NT2/D1 (cell line): ENCODE data around the gene ARPC5.

ENCODE experiments used
- DNase-seq: peaks from one replicate; pipeline ENCODE4 v3.0.0-alpha.2; 2011; ENCODE audit warnings: low read depth, low spot score
- H3K27me3 ChIP-seq: 2 replicates; pipeline ENCODE4 v1.6.0; 2011; ENCODE audit warnings: mild to moderate bottlenecking; ENCODE audit not compliant: insufficient read length, insufficient read depth
- H3K36me3 ChIP-seq: 2 replicates; pipeline ENCODE4 v1.6.1; 2011; ENCODE audit warnings: mild to moderate bottlenecking, low read length, mixed read lengths; ENCODE audit not compliant: insufficient read depth, insufficient read length
- H3K4me1 ChIP-seq: 2 replicates; pipeline ENCODE4 v1.5.1; 2011; ENCODE audit not compliant: insufficient read depth, insufficient read length
- H3K4me3 ChIP-seq: 2 replicates; pipeline ENCODE4 v1.5.1; 2011; ENCODE audit warnings: low read depth; ENCODE audit not compliant: insufficient read length
- H3K9ac ChIP-seq: 2 replicates; pipeline ENCODE4 v1.6.0; 2011; ENCODE audit warnings: low read depth; ENCODE audit not compliant: insufficient read length
- H3K9me3 ChIP-seq: 2 replicates; pipeline ENCODE4 v1.5.1; 2011; ENCODE audit warnings: mild to moderate bottlenecking, low read length; ENCODE audit not compliant: insufficient read depth
- SUZ12 ChIP-seq: IDR thresholded peaks from 2 replicates; pipeline ENCODE4 v1.6.1; 2011; ENCODE audit not compliant: insufficient read length, insufficient read depth; ENCODE audit errors: extremely low read depth
- YY1 ChIP-seq: IDR thresholded peaks from 2 replicates; pipeline ENCODE4 v1.6.1; 2011; ENCODE audit not compliant: insufficient read length, insufficient read depth
- ZNF274 ChIP-seq: IDR thresholded peaks from 2 replicates; pipeline ENCODE4 v1.6.1; 2011; ENCODE audit warnings: mild to moderate bottlenecking, low read depth, low read length

The ARPC5 gene

GRCh38 chr1:183582021-183582713 lies 53.4 kb downstream of the ARPC5 start:
- Histone ChIP-seq H3K36me3 (no peaks in the 10 kb centered on the region), H3K9me3 (no peaks in the 10 kb centered on the region), H3K4me3 (no peak overlapping the region), H3K4me1 (peaks cover 7% of the 10 kb centered on the region), H3K27me3 (no peaks in the 10 kb centered on the region), H3K9ac (no peak overlapping the region)
- TF ChIP-seq ZNF274 (no peak), SUZ12 (no peak), YY1 (no peak)
- no peak for DNase-seq

GRCh38 chr1:183580281-183580682 lies 55.3 kb downstream of the ARPC5 start:
- no peak overlapping the region for H3K9ac ChIP-seq

DNA sequence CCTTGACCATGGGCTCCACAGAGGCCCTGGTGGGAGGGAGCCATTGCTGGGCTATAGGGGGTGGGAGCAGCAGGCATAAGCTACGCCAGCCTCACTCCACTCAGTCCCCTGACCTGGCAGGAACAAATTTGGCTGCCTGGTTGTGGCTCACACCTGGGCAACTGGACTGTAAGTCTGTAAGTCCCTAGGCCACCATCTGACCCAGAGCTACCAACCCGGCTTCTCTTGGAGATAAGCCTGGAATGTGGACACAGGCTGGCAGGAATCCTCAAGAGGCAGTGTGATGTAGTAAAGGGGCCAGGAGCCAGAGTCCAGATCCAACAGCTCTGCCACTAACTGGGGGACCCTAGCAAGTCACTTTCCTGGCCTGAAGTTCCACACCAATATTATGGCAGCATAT lies 56.7 kb downstream of the ARPC5 start:
- no peak for DNase-seq
- no peaks in the 10 kb centered on the region for H3K27me3 ChIP-seq
- no peak overlapping the region for H3K4me3 ChIP-seq
- no peaks in the 10 kb centered on the region for H3K9me3 ChIP-seq
- H3K36me3 ChIP-seq: no peaks in the 10 kb centered on the region
- H3K4me1 ChIP-seq: peaks cover 7% of the 10 kb centered on the region
- TF ChIP-seq YY1 (no peak), ZNF274 (no peak), SUZ12 (no peak)
- H3K9ac ChIP-seq: no peak overlapping the region

More at GRCh38 chr1:183580281-183580682, 55.3 kb downstream of the ARPC5 start:
- H3K9me3 ChIP-seq: no peaks in the 10 kb centered on the region
- H3K4me1 ChIP-seq: peaks cover 7% of the 10 kb centered on the region
- no peak for DNase-seq
- H3K4me3 ChIP-seq: no peak overlapping the region
- no peaks in the 10 kb centered on the region for H3K27me3 ChIP-seq
- no peaks in the 10 kb centered on the region for H3K36me3 ChIP-seq
- TF ChIP-seq SUZ12: no peak
- TF ChIP-seq ZNF274: no peak
- TF ChIP-seq YY1: no peak

GRCh38 chr1:183577897-183578465 lies 57.6 kb downstream of the ARPC5 start:
- no peak for DNase-seq
- Histone ChIP-seq H3K36me3 (no peaks in the 10 kb centered on the region), H3K27me3 (no peaks in the 10 kb centered on the region), H3K4me3 (no peak overlapping the region), H3K9me3 (no peaks in the 10 kb centered on the region), H3K4me1 (peaks cover 7% of the 10 kb centered on the region), H3K9ac (no peak overlapping the region)
- TF ChIP-seq SUZ12: no peak
- no peak for TF ChIP-seq YY1
- no peak for TF ChIP-seq ZNF274

- no peaks in the 10 kb centered on the region for H3K36me3 ChIP-seq
- no peaks in the 10 kb centered on the region for H3K4me1 ChIP-seq
- no peak for DNase-seq
Measured at GRCh38 chr1:183576537-183576936, 59.0 kb downstream of the ARPC5 start.

DNA sequence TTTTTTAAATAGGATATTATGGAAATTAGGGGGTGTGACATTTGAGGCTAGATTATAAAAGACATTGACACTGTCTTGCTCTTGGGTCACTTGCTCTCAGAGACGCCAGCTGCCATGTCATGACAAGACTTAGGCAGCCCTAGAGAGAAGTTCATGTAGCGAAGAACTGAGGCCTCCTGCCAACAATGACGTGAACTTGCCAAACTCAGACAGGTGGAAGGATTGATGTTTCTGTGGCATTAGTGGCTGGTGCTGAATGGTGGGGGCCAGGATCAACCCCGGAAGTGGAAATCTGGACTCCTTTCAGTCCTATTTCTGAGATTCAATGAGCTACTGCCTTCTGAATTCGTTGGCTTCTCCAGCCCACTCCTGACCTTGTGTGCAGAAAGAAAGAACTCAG lies 60.0 kb downstream of the ARPC5 start:
- no peaks in the 10 kb centered on the region for H3K4me1 ChIP-seq
- no peak overlapping the region for H3K9ac ChIP-seq
- no peaks in the 10 kb centered on the region for H3K36me3 ChIP-seq
- H3K27me3 ChIP-seq: no peaks in the 10 kb centered on the region
- DNase-seq: no peak
- no peak overlapping the region for H3K4me3 ChIP-seq
- no peak for TF ChIP-seq ZNF274
- no peak for TF ChIP-seq SUZ12
- no peak for TF ChIP-seq YY1
- no peaks in the 10 kb centered on the region for H3K9me3 ChIP-seq

More at GRCh38 chr1:183576537-183576936, 59.0 kb downstream of the ARPC5 start:
- no peak for TF ChIP-seq ZNF274
- no peak for TF ChIP-seq YY1
- TF ChIP-seq SUZ12: no peak
- H3K27me3 ChIP-seq: no peaks in the 10 kb centered on the region
- no peak overlapping the region for H3K9ac ChIP-seq
- H3K4me3 ChIP-seq: no peak overlapping the region
- H3K9me3 ChIP-seq: no peaks in the 10 kb centered on the region

DNA sequence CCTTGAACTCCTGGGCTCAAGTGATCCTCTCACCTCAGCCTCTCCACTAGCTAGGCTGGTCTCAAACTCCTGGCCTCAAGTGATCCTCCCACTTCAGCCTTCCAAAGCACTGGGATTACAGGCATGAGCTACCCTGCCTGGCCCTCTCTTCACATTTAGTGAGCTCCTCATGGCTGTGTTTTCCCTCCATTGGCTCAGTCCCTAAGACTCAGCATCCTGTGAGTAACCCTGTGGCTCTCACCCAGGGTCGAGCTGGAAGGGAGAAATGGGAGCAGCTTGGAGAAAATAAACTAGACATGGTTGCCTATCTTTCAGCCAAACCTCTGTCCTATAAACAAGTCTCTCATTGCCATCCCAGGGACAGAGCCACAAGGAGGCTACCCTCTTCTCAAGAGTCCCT lies 62.9 kb downstream of the ARPC5 start:
- H3K27me3 ChIP-seq: no peaks in the 10 kb centered on the region
- no peak for DNase-seq
- H3K36me3 ChIP-seq: no peaks in the 10 kb centered on the region
- H3K9me3 ChIP-seq: no peaks in the 10 kb centered on the region
- no peak overlapping the region for H3K9ac ChIP-seq
- H3K4me1 ChIP-seq: peaks cover 2% of the 10 kb centered on the region
- no peak overlapping the region for H3K4me3 ChIP-seq
- TF ChIP-seq ZNF274 (no peak), SUZ12 (no peak), YY1 (no peak)
